Raji (cell line): ENCODE measurements around the gene RGS14.

Source experiments
- POLR2A ChIP-seq: IDR thresholded peaks from 2 replicates; pipeline ENCODE4 v1.6.1; 2011; ENCODE audit warnings: low read depth, low read length, control low read depth; ENCODE audit not compliant: insufficient read depth

RGS14 gene

GRCh38 chr5:177351392-177352329 is 6.1 kb upstream of the RGS14 start, which contains the start of gene LMAN2:
Gene LMAN2 (minus strand): TSS chr5:177351668. CDS start chr5:177351647, 21 bp downstream.
- peak; percentile 76 for TF ChIP-seq POLR2A

GRCh38 chr5:177353093-177353492 is 4.6 kb upstream of the RGS14 start:
- no peak for TF ChIP-seq POLR2A

GRCh38 chr5:177354256-177354655 is 3.5 kb upstream of the RGS14 start:
- TF ChIP-seq POLR2A, result no peak

GRCh38 chr5:177354711-177355110 is 3.0 kb upstream of the RGS14 start:
- no peak for TF ChIP-seq POLR2A

- TF ChIP-seq POLR2A, result no peak
Measured at GRCh38 chr5:177355162-177355867, 2.4 kb upstream of the RGS14 start.

GRCh38 chr5:177355868-177356168 is 1.9 kb upstream of the RGS14 start:
- no peak for TF ChIP-seq POLR2A

- no peak for TF ChIP-seq POLR2A
Measured at GRCh38 chr5:177356746-177357145, 978 bp upstream of the RGS14 start.

- no peak for TF ChIP-seq POLR2A
Measured at GRCh38 chr5:177357146-177357458, 622 bp upstream of the RGS14 start.

- TF ChIP-seq POLR2A, result no peak
Measured at GRCh38 chr5:177358370-177358819, 671 bp downstream of the RGS14 start.

- no peak for TF ChIP-seq POLR2A
Measured at GRCh38 chr5:177359451-177359851, 1.7 kb downstream of the RGS14 start.

GRCh38 chr5:177359860-177360259 is 2.1 kb downstream of the RGS14 start:
- TF ChIP-seq POLR2A, result no peak

- no peak for TF ChIP-seq POLR2A
Measured at GRCh38 chr5:177361418-177362291, 3.9 kb downstream of the RGS14 start.

- TF ChIP-seq POLR2A, result no peak
Measured at GRCh38 chr5:177362292-177362609, 4.5 kb downstream of the RGS14 start.

GRCh38 chr5:177362610-177363507 is 5.1 kb downstream of the RGS14 start:
- TF ChIP-seq POLR2A, result peak; percentile 59

- TF ChIP-seq POLR2A, result no peak
Measured at GRCh38 chr5:177363565-177363964, 5.8 kb downstream of the RGS14 start.
